ENCODE results near the gene TTC27. TPM values are rescaled to one million over a fixed set of nuclear protein-coding genes. Genes with fewer than 3 reads are reported as not detected.
"Not testable (repeated sequence)": the region's sequence is repeated elsewhere in the genome, so short reads cannot be mapped to it uniquely, and the experiment has no call there.

TTC27 gene
- total and polyA plus RNA-seq, 2 donors, result 10.9 to 17.8 TPM

DNA sequence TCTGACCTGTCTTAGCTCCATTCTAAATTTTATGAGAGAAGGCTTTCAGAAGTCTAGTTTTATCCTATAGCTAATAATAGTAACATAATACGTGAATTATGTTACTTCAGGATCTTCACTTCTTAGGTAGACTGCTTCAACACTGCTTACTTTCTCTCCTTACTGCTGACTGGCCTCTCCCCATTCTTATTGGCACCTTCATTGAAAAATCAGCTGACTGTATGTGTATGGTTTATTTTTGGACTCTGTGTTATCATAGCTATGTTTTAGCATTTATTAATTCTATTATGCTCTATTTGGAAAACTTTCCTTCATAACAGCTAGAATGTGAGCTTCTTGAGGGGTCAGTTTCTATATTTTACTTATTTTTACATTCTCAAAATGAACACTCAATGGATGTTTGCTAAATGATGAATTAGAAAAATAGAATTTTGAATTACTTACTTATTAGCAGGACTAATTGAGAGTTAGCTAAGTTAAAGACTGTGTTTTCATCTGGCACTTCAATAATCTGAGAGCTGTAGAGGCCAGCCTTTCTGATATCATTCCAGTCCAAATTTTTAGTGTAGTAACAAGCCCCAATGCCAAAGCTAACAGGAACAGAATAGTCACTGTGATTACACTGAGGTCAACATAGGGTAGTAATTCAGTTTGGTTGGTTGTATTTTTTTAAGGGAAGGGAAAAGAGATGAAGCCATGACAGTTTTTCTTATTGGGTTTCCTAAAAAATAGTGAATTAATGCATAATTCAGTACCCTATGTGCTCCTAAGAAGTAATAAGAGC lies 92.3 kb downstream of the TTC27 start:
- 100% methylated on average over 1 of the region's 1 CpG for WGBS
- no peak overlapping the region for H3K27ac ChIP-seq (ENCODE audit: low read depth in 1 of 2, low read length in 1 of 2)
- no peak for DNase-seq (ENCODE audit: low read depth in 6 of 9, low spot score in 9 of 9)

GRCh38 chr2:32720771-32721170 lies 92.9 kb downstream of the TTC27 start:
- no peak for DNase-seq (ENCODE audit: low read depth in 6 of 9, low spot score in 9 of 9)
- WGBS, result 98% methylated on average over 4 of the region's 4 CpGs
- no peak overlapping the region for H3K27ac ChIP-seq (ENCODE audit: low read depth in 1 of 2, low read length in 1 of 2)

More for the DNA sequence above, 92.3 kb downstream of the TTC27 start:
- Histone ChIP-seq H3K27me3 (ENCODE audit: control insufficient read depth in 2 of 2, insufficient read depth in 1 of 2, low read length in 1 of 2) (no peaks in the 10 kb centered on the region), H3K9me3 (ENCODE audit: control insufficient read depth in 2 of 2, insufficient read depth in 1 of 2, low read length in 1 of 2) (no peaks in the 10 kb centered on the region), H3K4me3 (ENCODE audit: low read length in 2 of 2) (no peak overlapping the region), H3K4me1 (ENCODE audit: control insufficient read depth in 2 of 2, insufficient read depth in 2 of 2, low read length in 2 of 2) (no peaks in the 10 kb centered on the region), H3K36me3 (ENCODE audit: control insufficient read depth in 2 of 2, insufficient read depth in 2 of 2, low read length in 1 of 2) (no peaks in the 10 kb centered on the region)

DNA sequence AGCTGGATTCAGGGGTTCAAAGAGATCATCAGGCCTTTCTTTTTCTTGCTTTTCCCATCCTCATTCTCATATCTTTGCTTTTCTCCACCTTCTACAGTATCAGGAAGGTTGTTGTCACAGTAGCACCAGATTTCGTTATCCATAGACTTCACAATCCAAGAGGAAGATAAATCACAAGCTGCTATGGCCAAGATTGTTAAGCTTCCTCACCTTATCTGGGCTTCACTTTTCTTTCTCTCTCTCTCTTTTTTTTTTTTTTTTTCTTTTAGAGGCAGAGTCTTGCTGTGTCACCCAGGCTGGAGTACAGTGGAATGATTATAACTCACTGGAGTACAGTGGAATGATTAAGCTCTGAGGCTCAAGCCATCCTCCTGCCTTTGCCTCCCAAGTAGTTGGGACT lies 93.5 kb downstream of the TTC27 start:
- H3K9me3 ChIP-seq (ENCODE audit: control insufficient read depth in 2 of 2, insufficient read depth in 1 of 2, low read length in 1 of 2), result no peaks in the 10 kb centered on the region
- DNase-seq (ENCODE audit: low read depth in 6 of 9, low spot score in 9 of 9), result no peak
- no peaks in the 10 kb centered on the region for H3K4me1 ChIP-seq (ENCODE audit: control insufficient read depth in 2 of 2, insufficient read depth in 2 of 2, low read length in 2 of 2)
- H3K27me3 ChIP-seq (ENCODE audit: control insufficient read depth in 2 of 2, insufficient read depth in 1 of 2, low read length in 1 of 2), result no peaks in the 10 kb centered on the region
- WGBS, result 96% methylated on average over 1 of the region's 1 CpG
- H3K4me3 ChIP-seq (ENCODE audit: low read length in 2 of 2), result no peak overlapping the region
- no peaks in the 10 kb centered on the region for H3K36me3 ChIP-seq (ENCODE audit: control insufficient read depth in 2 of 2, insufficient read depth in 2 of 2, low read length in 1 of 2)
- no peak overlapping the region for H3K27ac ChIP-seq (ENCODE audit: low read depth in 1 of 2, low read length in 1 of 2)

More at GRCh38 chr2:32720771-32721170, 92.9 kb downstream of the TTC27 start:
- no peaks in the 10 kb centered on the region for H3K4me1 ChIP-seq (ENCODE audit: control insufficient read depth in 2 of 2, insufficient read depth in 2 of 2, low read length in 2 of 2)
- no peaks in the 10 kb centered on the region for H3K9me3 ChIP-seq (ENCODE audit: control insufficient read depth in 2 of 2, insufficient read depth in 1 of 2, low read length in 1 of 2)
- H3K4me3 ChIP-seq (ENCODE audit: low read length in 2 of 2), result no peak overlapping the region
- no peaks in the 10 kb centered on the region for H3K27me3 ChIP-seq (ENCODE audit: control insufficient read depth in 2 of 2, insufficient read depth in 1 of 2, low read length in 1 of 2)
- H3K36me3 ChIP-seq (ENCODE audit: control insufficient read depth in 2 of 2, insufficient read depth in 2 of 2, low read length in 1 of 2), result no peaks in the 10 kb centered on the region

DNA sequence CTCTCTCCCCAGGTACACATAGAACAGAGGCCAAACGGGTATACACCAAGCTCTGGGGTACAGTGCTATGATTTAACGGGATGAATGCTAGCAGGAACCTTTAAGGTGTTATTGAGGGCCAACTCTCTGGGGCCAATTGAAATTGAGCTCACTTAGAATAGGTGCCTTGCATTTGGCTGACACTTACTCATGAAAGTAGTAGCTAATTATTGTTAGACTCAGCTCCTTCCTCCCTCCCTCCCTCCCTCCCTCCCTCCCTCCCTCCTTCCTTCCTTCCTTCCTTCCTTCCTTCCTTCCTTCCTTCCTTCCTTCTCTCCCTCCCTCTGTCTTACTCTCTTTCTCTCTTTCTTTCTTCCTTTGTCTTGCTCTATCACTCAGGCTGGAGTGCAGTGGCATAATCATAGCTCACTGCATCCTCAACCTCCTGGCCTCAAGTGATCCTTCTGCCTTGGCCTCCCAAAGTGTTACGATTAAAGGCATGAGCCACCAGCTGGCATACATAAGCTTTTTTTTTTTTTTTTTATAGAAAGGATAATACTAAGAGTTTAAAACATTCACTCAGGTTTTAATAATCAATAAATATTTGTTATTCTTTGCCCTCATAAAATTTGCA lies 95.7 kb downstream of the TTC27 start:
- H3K27ac ChIP-seq (ENCODE audit: low read depth in 1 of 2, low read length in 1 of 2), result no peak overlapping the region
- 98% methylated on average over 3 of the region's 3 CpGs for WGBS
- no peak for DNase-seq (ENCODE audit: low read depth in 6 of 9, low spot score in 9 of 9)

GRCh38 chr2:32726678-32727077 lies 98.8 kb downstream of the TTC27 start:
- not testable (repeated sequence) for H3K4me1 ChIP-seq (ENCODE audit: control insufficient read depth in 2 of 2, insufficient read depth in 2 of 2, low read length in 2 of 2); H3K4me3 ChIP-seq (ENCODE audit: low read length in 2 of 2); H3K27ac ChIP-seq (ENCODE audit: low read depth in 1 of 2, low read length in 1 of 2); H3K9me3 ChIP-seq (ENCODE audit: control insufficient read depth in 2 of 2, insufficient read depth in 1 of 2, low read length in 1 of 2); DNase-seq (ENCODE audit: low read depth in 6 of 9, low spot score in 9 of 9); H3K36me3 ChIP-seq (ENCODE audit: control insufficient read depth in 2 of 2, insufficient read depth in 2 of 2, low read length in 1 of 2); H3K27me3 ChIP-seq (ENCODE audit: control insufficient read depth in 2 of 2, insufficient read depth in 1 of 2, low read length in 1 of 2)
- 97% methylated on average over 5 of the region's 5 CpGs for WGBS

More for the DNA sequence above, 95.7 kb downstream of the TTC27 start:
- H3K4me3 ChIP-seq (ENCODE audit: low read length in 2 of 2), result no peak overlapping the region
- H3K27me3 ChIP-seq (ENCODE audit: control insufficient read depth in 2 of 2, insufficient read depth in 1 of 2, low read length in 1 of 2), result no peaks in the 10 kb centered on the region
- no peaks in the 10 kb centered on the region for H3K9me3 ChIP-seq (ENCODE audit: control insufficient read depth in 2 of 2, insufficient read depth in 1 of 2, low read length in 1 of 2)
- H3K4me1 ChIP-seq (ENCODE audit: control insufficient read depth in 2 of 2, insufficient read depth in 2 of 2, low read length in 2 of 2), result no peaks in the 10 kb centered on the region
- H3K36me3 ChIP-seq (ENCODE audit: control insufficient read depth in 2 of 2, insufficient read depth in 2 of 2, low read length in 1 of 2), result no peaks in the 10 kb centered on the region

DNA sequence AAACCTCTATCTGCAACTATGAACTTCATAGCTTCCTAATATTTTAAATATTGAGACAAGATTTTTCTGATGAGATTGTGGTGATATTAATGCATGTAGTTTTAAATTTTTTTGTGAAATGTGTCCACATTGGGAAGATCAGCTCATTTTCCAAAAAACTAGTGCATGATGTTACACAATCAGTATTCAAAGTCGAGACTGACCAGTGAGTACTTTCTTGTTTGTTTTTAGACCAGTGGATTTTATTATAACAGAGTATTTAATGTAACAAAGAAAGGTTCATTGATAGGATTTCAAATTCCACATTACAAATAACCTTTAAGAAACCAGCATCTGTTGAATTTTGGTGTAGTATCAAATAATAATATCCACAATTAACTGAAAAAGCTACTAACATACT lies 99.3 kb downstream of the TTC27 start:
- no peak overlapping the region for H3K27ac ChIP-seq (ENCODE audit: low read depth in 1 of 2, low read length in 1 of 2)
- no peaks in the 10 kb centered on the region for H3K4me1 ChIP-seq (ENCODE audit: control insufficient read depth in 2 of 2, insufficient read depth in 2 of 2, low read length in 2 of 2)
- H3K4me3 ChIP-seq (ENCODE audit: low read length in 2 of 2), result no peak overlapping the region
- no peaks in the 10 kb centered on the region for H3K9me3 ChIP-seq (ENCODE audit: control insufficient read depth in 2 of 2, insufficient read depth in 1 of 2, low read length in 1 of 2)
- H3K36me3 ChIP-seq (ENCODE audit: control insufficient read depth in 2 of 2, insufficient read depth in 2 of 2, low read length in 1 of 2), result no peaks in the 10 kb centered on the region
- 97% methylated on average over 1 of the region's 1 CpG for WGBS
- DNase-seq (ENCODE audit: low read depth in 6 of 9, low spot score in 9 of 9), result no peak
- no peaks in the 10 kb centered on the region for H3K27me3 ChIP-seq (ENCODE audit: control insufficient read depth in 2 of 2, insufficient read depth in 1 of 2, low read length in 1 of 2)

- H3K4me1 ChIP-seq (ENCODE audit: control insufficient read depth in 2 of 2, insufficient read depth in 2 of 2, low read length in 2 of 2); H3K27me3 ChIP-seq (ENCODE audit: control insufficient read depth in 2 of 2, insufficient read depth in 1 of 2, low read length in 1 of 2); H3K36me3 ChIP-seq (ENCODE audit: control insufficient read depth in 2 of 2, insufficient read depth in 2 of 2, low read length in 1 of 2); DNase-seq (ENCODE audit: low read depth in 6 of 9, low spot score in 9 of 9); H3K9me3 ChIP-seq (ENCODE audit: control insufficient read depth in 2 of 2, insufficient read depth in 1 of 2, low read length in 1 of 2); H3K4me3 ChIP-seq (ENCODE audit: low read length in 2 of 2); H3K27ac ChIP-seq (ENCODE audit: low read depth in 1 of 2, low read length in 1 of 2): not testable (repeated sequence)
- WGBS, result 97% methylated on average over 8 of the region's 8 CpGs
Measured at GRCh38 chr2:32730958-32731357, 103.1 kb downstream of the TTC27 start.

GRCh38 chr2:32732120-32732519 lies 104.3 kb downstream of the TTC27 start:
- Histone ChIP-seq H3K9me3 (ENCODE audit: control insufficient read depth in 2 of 2, insufficient read depth in 1 of 2, low read length in 1 of 2) (no peaks in the 10 kb centered on the region), H3K4me3 (ENCODE audit: low read length in 2 of 2) (no peak overlapping the region), H3K27ac (ENCODE audit: low read depth in 1 of 2, low read length in 1 of 2) (no peak overlapping the region), H3K4me1 (ENCODE audit: control insufficient read depth in 2 of 2, insufficient read depth in 2 of 2, low read length in 2 of 2) (no peaks in the 10 kb centered on the region), H3K36me3 (ENCODE audit: control insufficient read depth in 2 of 2, insufficient read depth in 2 of 2, low read length in 1 of 2) (no peaks in the 10 kb centered on the region), H3K27me3 (ENCODE audit: control insufficient read depth in 2 of 2, insufficient read depth in 1 of 2, low read length in 1 of 2) (no peaks in the 10 kb centered on the region)
- DNase-seq (ENCODE audit: low read depth in 6 of 9, low spot score in 9 of 9), result no peak
- 90% methylated on average over 1 of the region's 1 CpG for WGBS

DNA sequence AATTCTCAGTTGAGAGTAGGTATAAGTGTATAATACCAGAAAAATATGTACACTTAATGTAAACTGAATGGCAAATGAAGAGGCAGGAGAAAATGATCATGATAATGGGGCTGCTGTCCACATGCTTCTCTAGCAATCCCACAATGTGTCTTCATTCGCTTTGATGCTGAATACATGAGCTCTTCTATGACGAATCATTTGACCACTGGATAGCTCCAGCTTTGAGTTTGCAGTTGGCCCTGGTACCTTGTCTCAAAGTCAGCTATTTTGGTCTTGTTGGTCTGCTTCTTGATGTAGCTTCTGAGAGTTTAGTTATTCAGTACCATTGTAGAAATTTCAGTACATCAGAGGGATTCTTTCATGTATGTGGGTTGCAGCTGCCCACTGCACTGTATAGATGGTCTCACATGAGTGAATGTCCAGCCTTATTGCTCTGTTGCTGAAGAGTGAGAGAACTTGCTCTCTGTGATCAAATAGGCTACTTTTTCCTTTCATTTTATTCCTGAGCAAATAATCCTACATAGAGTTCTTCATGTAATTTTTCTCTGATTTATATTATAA lies 105.1 kb downstream of the TTC27 start:
- Histone ChIP-seq H3K4me1 (ENCODE audit: control insufficient read depth in 2 of 2, insufficient read depth in 2 of 2, low read length in 2 of 2) (no peaks in the 10 kb centered on the region), H3K4me3 (ENCODE audit: low read length in 2 of 2) (no peak overlapping the region), H3K27me3 (ENCODE audit: control insufficient read depth in 2 of 2, insufficient read depth in 1 of 2, low read length in 1 of 2) (no peaks in the 10 kb centered on the region), H3K9me3 (ENCODE audit: control insufficient read depth in 2 of 2, insufficient read depth in 1 of 2, low read length in 1 of 2) (no peaks in the 10 kb centered on the region), H3K36me3 (ENCODE audit: control insufficient read depth in 2 of 2, insufficient read depth in 2 of 2, low read length in 1 of 2) (no peaks in the 10 kb centered on the region), H3K27ac (ENCODE audit: low read depth in 1 of 2, low read length in 1 of 2) (no peak overlapping the region)
- WGBS, result 96% methylated on average over 2 of the region's 2 CpGs
- no peak for DNase-seq (ENCODE audit: low read depth in 6 of 9, low spot score in 9 of 9)
